GM21447 (cell line): Measurements from ENCODE around the gene KCNJ6.

Experiments
- ATAC-seq: cut with Tn5 transposase; IDR thresholded peaks from one replicate; pipeline ENCODE4 v1.9.1; 2021; ENCODE audit not compliant: unreplicated experiment

Gene KCNJ6

DNA sequence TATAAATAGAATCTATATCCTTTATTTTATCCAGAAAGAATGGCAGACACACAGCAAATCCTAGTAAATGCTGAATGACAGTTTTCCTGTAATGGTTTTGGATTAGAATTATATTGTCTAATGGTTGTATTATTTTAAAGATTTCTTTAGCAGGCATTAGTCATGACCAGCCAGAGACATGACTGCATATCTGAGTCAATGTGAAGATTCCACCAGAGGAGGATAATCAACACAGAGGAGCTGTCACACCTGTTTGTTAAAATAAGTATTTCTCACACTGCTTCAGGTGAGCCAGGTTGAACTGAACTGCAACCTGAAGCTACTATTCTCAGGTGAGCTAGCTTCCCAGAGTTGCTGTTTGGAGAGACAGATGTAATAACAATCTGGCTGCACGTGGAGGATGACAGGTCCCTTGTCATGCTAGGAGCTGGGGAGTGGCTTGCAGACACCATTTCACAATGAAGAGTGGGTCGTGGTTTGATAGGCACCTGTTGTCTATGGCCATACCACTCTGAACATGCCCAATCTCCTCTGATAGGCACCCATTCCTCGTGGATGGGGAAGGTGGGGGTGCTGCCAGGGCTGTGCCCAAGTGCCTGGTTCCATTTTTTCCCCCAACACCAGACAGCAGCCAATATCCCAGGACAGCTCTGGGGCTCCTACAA lies 94.3 kb downstream of the KCNJ6 start:
- no peak for ATAC-seq

GRCh38 chr21:37821092-37821491 lies 95.2 kb downstream of the KCNJ6 start:
- no peak for ATAC-seq

DNA sequence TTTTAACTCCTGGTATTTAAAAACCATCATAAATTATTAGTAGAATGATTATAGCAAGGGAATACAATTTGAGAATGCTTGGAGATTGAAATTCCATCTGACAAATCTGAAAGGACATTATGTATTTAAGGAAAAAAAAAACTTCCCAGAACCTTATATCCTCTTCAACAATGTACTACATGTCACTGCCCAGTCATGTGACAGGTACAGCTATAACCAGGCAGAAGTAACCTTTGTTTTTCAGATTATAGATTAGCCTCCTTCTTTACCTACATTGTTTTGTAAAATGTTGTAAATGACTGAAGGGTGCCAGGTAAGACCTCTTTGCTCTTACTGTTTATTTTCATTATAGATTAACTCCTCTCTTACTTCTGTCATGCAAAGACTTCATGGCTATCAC lies 96.9 kb downstream of the KCNJ6 start:
- ATAC-seq: no peak

DNA sequence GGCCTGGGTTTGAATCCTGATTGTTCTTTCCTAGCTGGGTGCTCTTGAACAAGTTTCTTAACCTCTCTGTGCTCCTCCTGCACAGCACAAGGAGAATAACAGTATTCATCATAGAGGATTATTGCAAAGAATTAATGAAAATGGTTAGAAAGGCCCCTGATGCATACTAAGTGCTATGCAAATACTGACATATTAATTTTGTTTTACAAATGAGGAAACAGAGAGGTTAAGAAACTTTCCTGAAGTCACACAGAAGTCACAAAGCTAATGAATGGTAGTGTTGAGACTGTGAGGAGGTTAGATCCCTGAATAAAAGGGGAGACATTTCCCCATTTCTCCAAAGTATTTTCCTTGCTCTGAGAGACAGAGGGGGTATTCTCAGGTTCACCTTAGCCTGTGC lies 99.0 kb downstream of the KCNJ6 start:
- no peak for ATAC-seq

GRCh38 chr21:37815893-37816292 lies 100.4 kb downstream of the KCNJ6 start:
- no peak for ATAC-seq

- no peak for ATAC-seq
Measured at GRCh38 chr21:37811711-37812110, 104.5 kb downstream of the KCNJ6 start.

- ATAC-seq: no peak
Measured at GRCh38 chr21:37808261-37808660, 108.0 kb downstream of the KCNJ6 start.

DNA sequence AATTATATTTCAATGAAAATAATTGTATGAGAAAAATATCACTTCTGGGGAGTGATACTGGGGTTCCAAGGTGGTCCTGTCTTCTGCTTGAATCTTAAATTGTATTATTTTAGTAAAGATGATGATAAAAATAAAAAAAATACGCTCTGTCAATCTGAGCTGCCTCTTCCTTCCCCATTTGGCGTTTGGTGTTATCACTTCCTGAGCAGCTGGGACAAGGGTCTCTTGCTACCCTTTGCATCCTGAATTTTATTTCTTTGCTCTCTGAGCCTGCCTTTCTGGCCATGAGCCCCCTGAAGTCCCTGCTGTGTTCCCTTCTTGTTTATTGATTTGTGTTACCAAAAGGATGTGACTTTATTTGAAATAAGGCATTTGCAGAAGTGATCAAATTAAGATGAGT lies 111.0 kb downstream of the KCNJ6 start:
- no peak for ATAC-seq

- ATAC-seq: no peak
Measured at GRCh38 chr21:37804001-37804400, 112.3 kb downstream of the KCNJ6 start.

DNA sequence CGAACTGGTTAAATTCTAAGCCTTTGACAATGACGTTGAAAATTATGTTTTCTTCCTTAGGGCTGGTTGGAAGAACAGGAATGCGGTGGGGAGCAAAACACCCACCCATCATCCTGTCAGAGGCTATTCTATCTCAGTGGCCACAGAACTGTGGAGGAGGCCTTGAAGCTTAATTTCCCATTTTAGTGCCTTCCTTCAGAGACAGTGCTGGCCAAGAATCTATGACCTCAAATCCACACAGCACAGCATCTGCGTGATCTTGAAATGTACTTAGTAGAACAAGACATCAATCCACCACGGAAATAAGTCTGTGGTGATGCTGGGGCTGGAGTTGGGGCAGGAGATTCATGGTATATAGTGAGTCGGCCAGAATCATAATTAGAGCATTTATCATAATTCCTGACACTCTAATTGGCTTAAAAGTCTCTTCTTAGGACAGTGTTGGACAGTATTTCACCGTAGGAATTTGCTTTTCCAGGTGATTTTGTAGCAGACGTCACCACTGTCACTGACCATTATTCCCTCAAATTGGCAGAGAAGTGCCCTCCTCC lies 113.1 kb downstream of the KCNJ6 start:
- ATAC-seq: no peak

- ATAC-seq: no peak
Measured at GRCh38 chr21:37800456-37801061, 115.7 kb downstream of the KCNJ6 start.

DNA sequence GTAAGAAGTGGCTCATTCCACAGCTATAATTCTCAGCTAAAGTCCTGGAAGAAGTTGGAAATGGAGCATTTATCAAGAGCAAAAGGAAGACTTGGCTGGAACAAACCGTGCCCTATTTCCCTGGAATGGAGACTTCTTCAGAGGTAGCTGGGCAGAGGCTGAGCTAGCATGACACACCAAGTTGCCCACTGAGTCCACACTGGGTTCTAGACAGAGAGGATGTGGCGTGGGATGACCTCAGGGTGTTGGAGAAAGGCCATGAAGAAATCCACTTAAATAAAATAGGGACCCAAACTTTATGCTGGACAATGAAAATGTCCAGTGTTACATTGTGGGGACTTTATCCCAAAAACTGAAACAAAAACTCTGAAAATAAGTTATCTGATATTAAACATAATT lies 116.2 kb downstream of the KCNJ6 start:
- no peak for ATAC-seq

- ATAC-seq: no peak
Measured at GRCh38 chr21:37799211-37800056, 116.8 kb downstream of the KCNJ6 start.

GRCh38 chr21:37797403-37797802 lies 118.9 kb downstream of the KCNJ6 start:
- no peak for ATAC-seq

- no peak for ATAC-seq
Measured at GRCh38 chr21:37796011-37796410, 120.2 kb downstream of the KCNJ6 start.

DNA sequence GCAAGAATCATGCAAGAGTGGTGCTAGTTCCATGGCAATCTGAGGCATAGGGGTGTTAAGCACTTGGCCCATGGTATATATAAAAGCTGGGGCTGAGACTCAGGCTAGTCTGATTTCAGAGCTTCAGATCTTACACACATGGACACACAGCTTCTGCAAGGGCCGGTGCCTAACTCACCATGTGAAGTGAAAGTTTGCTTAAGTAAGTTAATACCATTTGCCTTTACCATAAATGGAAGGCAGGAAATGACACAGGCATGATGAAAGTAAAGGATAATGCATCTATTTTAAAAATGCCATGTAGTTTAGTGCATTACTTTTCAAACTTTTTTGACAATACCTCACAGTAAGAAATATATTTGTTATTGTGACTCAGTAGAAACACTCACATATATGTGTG lies 122.6 kb downstream of the KCNJ6 start:
- ATAC-seq: no peak

- no peak for ATAC-seq
Measured at GRCh38 chr21:37792046-37792445, 124.2 kb downstream of the KCNJ6 start.

- no peak for ATAC-seq
Measured at GRCh38 chr21:37790905-37791304, 125.4 kb downstream of the KCNJ6 start.

- no peak for ATAC-seq
Measured at GRCh38 chr21:37788503-37788902, 127.8 kb downstream of the KCNJ6 start.

GRCh38 chr21:37787456-37787855 lies 128.8 kb downstream of the KCNJ6 start:
- ATAC-seq: no peak

GRCh38 chr21:37784591-37785318 lies 131.5 kb downstream of the KCNJ6 start:
- ATAC-seq: no peak
